Measurements from ENCODE around the gene ADAM19.

DNA sequence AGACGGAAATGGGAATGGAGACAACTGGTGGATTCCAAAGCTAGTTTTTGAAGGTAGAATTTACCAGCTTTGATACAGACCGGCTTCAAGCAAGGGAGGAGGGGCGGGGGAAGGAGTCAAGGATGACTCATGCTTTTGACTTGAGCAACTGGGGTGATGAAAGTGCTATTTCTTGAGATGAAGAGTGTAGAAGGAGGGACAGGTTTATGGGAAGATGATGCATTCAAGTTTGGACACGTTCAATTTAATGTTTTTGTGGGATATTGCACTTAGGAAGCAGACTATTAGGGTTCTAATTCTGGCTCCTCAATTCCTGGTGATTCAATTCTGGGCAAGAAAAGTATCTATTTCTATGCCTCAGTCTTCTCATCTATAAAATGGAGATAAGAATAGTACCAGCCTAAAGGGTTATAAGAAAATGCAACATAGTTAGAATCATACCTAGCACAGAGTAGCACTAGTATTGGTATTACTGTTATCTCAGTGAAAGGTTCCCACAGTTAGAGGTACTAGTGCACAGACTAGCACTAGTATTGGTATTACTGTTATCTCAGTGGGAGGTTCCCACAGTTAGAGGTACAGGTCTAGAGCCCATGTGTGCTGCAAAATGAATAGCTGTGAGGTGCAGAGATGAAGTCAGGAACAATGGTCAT, 110.9 kb downstream of the ADAM19 start:
- no peak for TF ChIP-seq POLR2A (IDR thresholded peaks at IDR 0.05)
- TF ChIP-seq, protein P1, sequence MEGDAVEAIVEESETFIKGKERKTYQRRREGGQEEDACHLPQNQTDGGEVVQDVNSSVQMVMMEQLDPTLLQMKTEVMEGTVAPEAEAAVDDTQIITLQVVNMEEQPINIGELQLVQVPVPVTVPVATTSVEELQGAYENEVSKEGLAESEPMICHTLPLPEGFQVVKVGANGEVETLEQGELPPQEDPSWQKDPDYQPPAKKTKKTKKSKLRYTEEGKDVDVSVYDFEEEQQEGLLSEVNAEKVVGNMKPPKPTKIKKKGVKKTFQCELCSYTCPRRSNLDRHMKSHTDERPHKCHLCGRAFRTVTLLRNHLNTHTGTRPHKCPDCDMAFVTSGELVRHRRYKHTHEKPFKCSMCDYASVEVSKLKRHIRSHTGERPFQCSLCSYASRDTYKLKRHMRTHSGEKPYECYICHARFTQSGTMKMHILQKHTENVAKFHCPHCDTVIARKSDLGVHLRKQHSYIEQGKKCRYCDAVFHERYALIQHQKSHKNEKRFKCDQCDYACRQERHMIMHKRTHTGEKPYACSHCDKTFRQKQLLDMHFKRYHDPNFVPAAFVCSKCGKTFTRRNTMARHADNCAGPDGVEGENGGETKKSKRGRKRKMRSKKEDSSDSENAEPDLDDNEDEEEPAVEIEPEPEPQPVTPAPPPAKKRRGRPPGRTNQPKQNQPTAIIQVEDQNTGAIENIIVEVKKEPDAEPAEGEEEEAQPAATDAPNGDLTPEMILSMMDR (IDR thresholded peaks at IDR 0.05), result no peak
